GM12873 (cell line): ENCODE data around the gene ADSS1.

Experiments
- TF ChIP-seq, protein P1 (sequence below): IDR thresholded peaks from 2 replicates; pipeline ENCODE4 v1.5.1; 2012; ENCODE audit warnings: low read depth, mild to moderate bottlenecking, moderate library complexity, low read length, control low read depth; ENCODE audit not compliant: insufficient read depth; ENCODE audit errors: missing control alignments

Gene ADSS1

DNA sequence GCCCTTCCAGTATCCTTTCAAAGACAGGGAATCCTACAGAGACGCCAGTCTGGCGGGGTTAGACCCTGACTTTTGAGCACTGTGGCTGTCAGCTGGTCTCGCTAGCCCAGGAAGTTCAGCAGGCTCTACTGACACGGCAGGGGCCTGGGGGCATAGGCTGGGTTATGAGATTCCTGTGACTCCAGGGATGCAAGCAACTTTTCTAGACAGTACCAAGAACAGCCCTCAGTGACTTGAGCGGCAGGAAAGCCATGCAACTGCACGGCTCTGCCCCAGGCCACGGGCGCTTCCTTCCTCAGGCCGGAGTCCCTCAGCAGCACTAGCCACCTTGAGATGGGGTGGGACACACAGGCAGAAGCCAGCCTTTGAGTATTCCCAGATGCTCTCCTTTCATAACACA lies 23.8 kb downstream of the ADSS1 start:
- TF ChIP-seq, protein P1, sequence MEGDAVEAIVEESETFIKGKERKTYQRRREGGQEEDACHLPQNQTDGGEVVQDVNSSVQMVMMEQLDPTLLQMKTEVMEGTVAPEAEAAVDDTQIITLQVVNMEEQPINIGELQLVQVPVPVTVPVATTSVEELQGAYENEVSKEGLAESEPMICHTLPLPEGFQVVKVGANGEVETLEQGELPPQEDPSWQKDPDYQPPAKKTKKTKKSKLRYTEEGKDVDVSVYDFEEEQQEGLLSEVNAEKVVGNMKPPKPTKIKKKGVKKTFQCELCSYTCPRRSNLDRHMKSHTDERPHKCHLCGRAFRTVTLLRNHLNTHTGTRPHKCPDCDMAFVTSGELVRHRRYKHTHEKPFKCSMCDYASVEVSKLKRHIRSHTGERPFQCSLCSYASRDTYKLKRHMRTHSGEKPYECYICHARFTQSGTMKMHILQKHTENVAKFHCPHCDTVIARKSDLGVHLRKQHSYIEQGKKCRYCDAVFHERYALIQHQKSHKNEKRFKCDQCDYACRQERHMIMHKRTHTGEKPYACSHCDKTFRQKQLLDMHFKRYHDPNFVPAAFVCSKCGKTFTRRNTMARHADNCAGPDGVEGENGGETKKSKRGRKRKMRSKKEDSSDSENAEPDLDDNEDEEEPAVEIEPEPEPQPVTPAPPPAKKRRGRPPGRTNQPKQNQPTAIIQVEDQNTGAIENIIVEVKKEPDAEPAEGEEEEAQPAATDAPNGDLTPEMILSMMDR, result no peak

DNA sequence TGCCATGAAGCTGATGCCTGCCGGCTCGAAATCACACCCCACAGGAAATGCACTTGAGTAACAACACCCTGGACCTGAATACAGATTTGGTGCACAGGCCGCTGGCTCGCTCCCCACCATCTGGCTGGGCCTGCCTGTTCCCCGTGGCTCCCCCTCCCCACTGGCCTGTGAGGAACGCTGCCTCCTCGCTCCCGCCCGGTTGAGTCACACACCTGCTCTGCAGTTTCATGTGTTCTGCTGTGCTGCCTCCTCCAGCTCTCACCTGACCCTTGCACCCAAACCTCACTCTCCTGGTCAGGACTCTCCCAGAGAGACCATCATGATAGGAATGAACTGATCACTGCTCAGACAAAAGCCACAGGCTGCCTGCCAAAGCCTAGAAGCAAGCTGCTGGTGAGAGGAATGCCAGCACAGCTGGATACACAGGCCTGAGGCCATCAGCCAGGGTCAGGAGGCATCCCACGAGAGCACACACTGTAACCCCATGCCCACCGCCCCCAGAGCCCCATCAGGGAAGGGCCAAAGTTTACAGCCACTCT lies 25.2 kb downstream of the ADSS1 start:
- TF ChIP-seq, protein P1, result no peak

- TF ChIP-seq, protein P1, result no peak
Observed at GRCh38 chr14:104750056-104750752, 26.2 kb downstream of the ADSS1 start.

- TF ChIP-seq, protein P1, result no peak
Observed at GRCh38 chr14:104751539-104752422, 27.8 kb downstream of the ADSS1 start.

DNA sequence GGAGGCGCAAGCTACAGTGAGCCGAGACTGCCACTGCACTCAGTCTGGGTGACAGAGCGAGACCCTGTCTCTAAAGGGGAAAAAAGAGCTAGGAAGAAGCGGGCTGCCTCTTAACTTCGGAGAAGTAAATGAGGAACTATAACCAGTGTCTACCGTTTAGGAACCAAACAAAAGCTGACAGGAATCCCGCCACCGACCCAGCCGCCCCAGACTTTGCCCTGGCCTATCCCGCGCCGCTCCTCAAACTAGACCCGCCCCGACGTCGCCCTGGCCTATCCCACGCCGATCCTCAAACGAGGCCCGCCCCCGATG lies 28.4 kb downstream of the ADSS1 start:
- TF ChIP-seq, protein P1, result no peak

DNA sequence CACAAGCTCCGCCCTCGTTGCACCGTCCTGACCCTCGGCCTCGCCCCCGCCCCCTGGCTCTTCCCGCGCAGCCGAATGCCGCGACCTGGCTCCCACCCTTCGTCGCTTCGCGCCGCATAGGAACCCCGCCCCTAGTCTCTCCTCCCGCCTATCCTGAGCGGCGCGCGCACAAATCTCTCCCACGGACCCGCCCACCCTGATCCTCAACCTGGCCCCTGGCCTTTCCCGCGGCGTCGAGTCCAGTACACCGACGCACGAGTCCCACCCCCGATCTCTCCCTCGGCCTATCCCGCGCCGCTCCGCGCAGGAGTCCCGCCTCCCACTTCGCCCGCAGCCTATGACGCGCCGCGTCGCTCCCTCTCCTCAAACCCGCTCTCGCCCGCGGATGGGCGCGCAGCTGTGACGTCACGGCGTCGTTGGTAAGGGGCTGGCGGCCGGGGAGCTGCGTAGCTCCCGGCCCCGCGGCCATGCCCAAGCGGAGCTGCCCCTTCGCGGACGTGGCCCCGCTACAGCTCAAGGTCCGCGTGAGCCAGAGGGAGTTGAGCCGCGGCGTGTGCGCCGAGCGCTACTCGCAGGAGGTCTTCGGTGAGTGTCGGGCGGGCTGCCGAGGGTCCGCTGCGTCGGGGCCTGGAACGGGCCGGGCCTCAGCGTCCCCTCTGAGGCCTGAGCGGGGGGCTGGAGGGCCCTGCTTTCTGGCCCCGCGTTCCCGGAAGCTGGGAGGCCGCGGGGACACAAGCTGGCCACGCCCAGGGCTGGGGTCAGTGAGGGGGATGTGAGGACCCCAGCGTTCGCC lies 28.9 kb downstream of the ADSS1 start, which contains the start of gene SIVA1:
SIVA1 (plus strand) TSS at position 413 of the 793 bp plus-strand sequence; CDS start at position 468, 55 bp downstream.
- TF ChIP-seq, protein P1, result no peak
